Measurements from ENCODE around the gene MPPED2.

DNA sequence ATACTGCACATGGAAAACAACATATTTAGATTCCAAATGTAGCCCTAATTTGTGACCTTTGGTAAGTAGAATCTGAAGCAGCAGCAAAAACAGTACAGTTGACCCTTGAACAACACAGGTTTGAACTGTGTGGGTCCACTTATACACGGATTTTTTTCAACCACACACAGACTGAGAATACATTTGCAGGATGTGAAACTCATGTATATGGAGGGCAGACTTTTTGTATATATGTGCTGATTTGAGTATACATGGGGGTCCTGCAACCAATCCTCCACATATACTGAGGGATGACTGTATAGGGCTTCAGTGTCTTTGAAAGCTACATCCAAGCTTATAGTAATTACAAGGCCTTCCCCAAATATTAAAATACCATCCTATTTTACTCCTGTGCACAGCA lies 120.5 kb downstream of the MPPED2 start:
- no peak for TF ChIP-seq POLR2A (IDR thresholded peaks at IDR 0.05)
- TF ChIP-seq, protein P1, sequence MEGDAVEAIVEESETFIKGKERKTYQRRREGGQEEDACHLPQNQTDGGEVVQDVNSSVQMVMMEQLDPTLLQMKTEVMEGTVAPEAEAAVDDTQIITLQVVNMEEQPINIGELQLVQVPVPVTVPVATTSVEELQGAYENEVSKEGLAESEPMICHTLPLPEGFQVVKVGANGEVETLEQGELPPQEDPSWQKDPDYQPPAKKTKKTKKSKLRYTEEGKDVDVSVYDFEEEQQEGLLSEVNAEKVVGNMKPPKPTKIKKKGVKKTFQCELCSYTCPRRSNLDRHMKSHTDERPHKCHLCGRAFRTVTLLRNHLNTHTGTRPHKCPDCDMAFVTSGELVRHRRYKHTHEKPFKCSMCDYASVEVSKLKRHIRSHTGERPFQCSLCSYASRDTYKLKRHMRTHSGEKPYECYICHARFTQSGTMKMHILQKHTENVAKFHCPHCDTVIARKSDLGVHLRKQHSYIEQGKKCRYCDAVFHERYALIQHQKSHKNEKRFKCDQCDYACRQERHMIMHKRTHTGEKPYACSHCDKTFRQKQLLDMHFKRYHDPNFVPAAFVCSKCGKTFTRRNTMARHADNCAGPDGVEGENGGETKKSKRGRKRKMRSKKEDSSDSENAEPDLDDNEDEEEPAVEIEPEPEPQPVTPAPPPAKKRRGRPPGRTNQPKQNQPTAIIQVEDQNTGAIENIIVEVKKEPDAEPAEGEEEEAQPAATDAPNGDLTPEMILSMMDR (IDR thresholded peaks at IDR 0.05), result no peak
